Uterus (tissue), 4 donors: ENCODE results near the gene LMAN2L. TPM values are rescaled to one million over a fixed set of nuclear protein-coding genes. Genes with fewer than 3 reads are reported as not detected.

Source experiments
- DNase-seq, 2 donors: peaks; one replicate each; pipeline ENCODE4 v3.0.0-alpha.2; 2019 to 2020
- H3K27ac ChIP-seq, 2 donors: fragments of 200-600 bp; sonication (generic); 1 replicate in 1 of 2; 2 replicates in 1 of 2; pipeline ENCODE4 v1.5.1; 2016 to 2018
- H3K27me3 ChIP-seq, 2 donors: fragments of 200-600 bp; sonication (generic); one replicate each; pipeline ENCODE4 v1.5.1; 2018 to 2019; ENCODE audit warnings: control low read depth in 1 of 2
- H3K36me3 ChIP-seq, 2 donors: fragments of 200-600 bp; sonication (generic); one replicate each; pipeline ENCODE4 v1.5.1; 2019; ENCODE audit warnings: control low read depth in 1 of 2
- H3K4me1 ChIP-seq, 2 donors: fragments of 200-600 bp; sonication (generic); one replicate each; pipeline ENCODE4 v1.5.1; 2018 to 2019; ENCODE audit warnings: control low read depth in 1 of 2
- H3K4me3 ChIP-seq, 2 donors: fragments of 200-600 bp; sonication (generic); 1 replicate in 1 of 2; 2 replicates in 1 of 2; pipeline ENCODE4 v1.5.1; 2018 to 2019; ENCODE audit warnings: mild to moderate bottlenecking in 1 of 2
- H3K9me3 ChIP-seq, 2 donors: fragments of 200-600 bp; sonication (generic); one replicate each; pipeline ENCODE4 v1.5.1; 2019; ENCODE audit warnings: control low read depth in 1 of 2
- CTCF ChIP-seq, 4 experiments: fragments of 200-600 bp in 2 of 4; fragments of 450-650 bp in 2 of 4; sonication (generic) in 2 of 4; IDR thresholded peaks; one replicate each; pipeline ENCODE4 v1.5.1; 2016 to 2019; ENCODE audit warnings: antibody characterized with exemption in 4 of 4, mild to moderate bottlenecking in 2 of 4, moderate library complexity in 1 of 4
- POLR2A ChIP-seq, 2 donors: fragments of 450-650 bp; IDR thresholded peaks; one replicate each; pipeline ENCODE4 v1.6.1; 2016; ENCODE audit warnings: antibody characterized with exemption in 2 of 2, mild to moderate bottlenecking in 1 of 2, moderate library complexity in 1 of 2
- intact Hi-C: fragments of 100-400 bp; cut with DNase I; formaldehyde crosslinking; loops from one replicate; pipeline ENCODE4 v1.15.1; 2023; ENCODE audit warnings: low total_unique reads
- total RNA-seq, 4 donors: library from RNA; depleted of rRNA in 3 of 4; stranded (reverse); fragments of >200 nt in 3 of 4; gene quantifications; one replicate each; pipeline versions ENCODE4 v1.1.0 to v1.2.4, GENCODE V29; 2014 to 2023
- donor health status: DM: yes; HTN: yes; CAD: no.

Gene LMAN2L
- total RNA-seq, 4 donors from 2014 or later = 13.8 to 51.2 (median 20.9) TPM

- no peak for TF ChIP-seq POLR2A (IDR thresholded peaks at IDR 0.05)
- TF ChIP-seq CTCF (IDR thresholded peaks at IDR 0.05) = no peak
- H3K4me3 ChIP-seq = no peak overlapping the region
These were observed 24.2 kb downstream of the LMAN2L start for GRCh38 chr2:96715658-96716057.

GRCh38 chr2:96710985-96711384 lies 28.9 kb downstream of the LMAN2L start:
- TF ChIP-seq POLR2A (IDR thresholded peaks at IDR 0.05) (no peak), CTCF (IDR thresholded peaks at IDR 0.05) (no peak)
- Histone ChIP-seq H3K27ac (no peak overlapping the region), H3K36me3 (no peaks in the 10 kb centered on the region), H3K4me3 (no peak overlapping the region), H3K27me3 (no peaks in the 10 kb centered on the region), H3K4me1 (no peaks in the 10 kb centered on the region), H3K9me3 (no peaks in the 10 kb centered on the region)
- intact Hi-C loops = no loop called here
- no peak for DNase-seq

More at GRCh38 chr2:96715658-96716057, 24.2 kb downstream of the LMAN2L start:
- Histone ChIP-seq H3K9me3 (no peaks in the 10 kb centered on the region), H3K36me3 (no peaks in the 10 kb centered on the region), H3K4me1 (no peaks in the 10 kb centered on the region), H3K27me3 (no peaks in the 10 kb centered on the region), H3K27ac (no peak overlapping the region)
- intact Hi-C loops = no loop called here
- DNase-seq = no peak

GRCh38 chr2:96703021-96703751 lies 36.7 kb downstream of the LMAN2L start:
- intact Hi-C loops = no loop called here
- H3K27ac ChIP-seq = no peak overlapping the region
- no peaks in the 10 kb centered on the region for H3K9me3 ChIP-seq
- no peak overlapping the region for H3K4me3 ChIP-seq
- DNase-seq = no peak
- H3K27me3 ChIP-seq = no peaks in the 10 kb centered on the region
- no peaks in the 10 kb centered on the region for H3K36me3 ChIP-seq
- TF ChIP-seq POLR2A (IDR thresholded peaks at IDR 0.05) = no peak
- no peak for TF ChIP-seq CTCF (IDR thresholded peaks at IDR 0.05)
- H3K4me1 ChIP-seq = no peaks in the 10 kb centered on the region

- Histone ChIP-seq H3K27ac (no peak overlapping the region), H3K4me1 (no peaks in the 10 kb centered on the region), H3K4me3 (no peak overlapping the region), H3K9me3 (no peaks in the 10 kb centered on the region), H3K27me3 (no peaks in the 10 kb centered on the region), H3K36me3 (no peaks in the 10 kb centered on the region)
- TF ChIP-seq POLR2A (IDR thresholded peaks at IDR 0.05) (no peak), CTCF (IDR thresholded peaks at IDR 0.05) (no peak)
- DNase-seq = no peak
- intact Hi-C loops = no loop called here
These were observed 37.6 kb downstream of the LMAN2L start for GRCh38 chr2:96702098-96702785.

GRCh38 chr2:96701636-96702035 lies 38.2 kb downstream of the LMAN2L start:
- Histone ChIP-seq H3K9me3 (no peaks in the 10 kb centered on the region), H3K27ac (no peak overlapping the region), H3K4me1 (no peaks in the 10 kb centered on the region), H3K36me3 (no peaks in the 10 kb centered on the region), H3K4me3 (no peak overlapping the region), H3K27me3 (no peaks in the 10 kb centered on the region)
- no peak for DNase-seq
- no peak for TF ChIP-seq CTCF (IDR thresholded peaks at IDR 0.05)
- TF ChIP-seq POLR2A (IDR thresholded peaks at IDR 0.05) = no peak
- intact Hi-C loops = no loop called here
